ENCODE data around the gene TRDN.

DNA sequence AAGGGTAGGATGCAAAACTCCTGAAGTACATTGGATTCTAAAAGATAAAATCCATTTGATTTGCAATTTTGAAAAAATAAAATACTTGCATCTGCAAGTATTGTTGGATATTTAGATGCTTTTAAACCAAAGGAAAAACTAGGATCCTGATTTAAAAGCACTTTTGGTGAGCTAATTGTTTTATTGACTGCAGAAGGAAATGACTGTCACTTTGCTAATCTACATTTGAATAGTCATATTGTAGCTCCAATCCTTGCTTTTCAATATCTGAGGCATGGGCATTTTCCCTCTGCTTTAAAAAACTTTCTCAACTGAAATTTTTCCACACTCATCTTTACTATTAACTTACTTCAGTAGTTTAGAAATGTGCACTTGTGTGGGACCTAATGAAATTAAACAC, 74.1 kb downstream of the TRDN start:
- TF ChIP-seq EP300 (IDR thresholded peaks at IDR 0.05) = no peak
- no peak for TF ChIP-seq CTCF (IDR thresholded peaks at IDR 0.05)

All from sigmoid colon (tissue), 4 donors.